ENCODE measurements around the gene L3MBTL4. TPM values are rescaled to one million over a fixed set of nuclear protein-coding genes. Genes with fewer than 3 reads are reported as not detected.

L3MBTL4 gene
- total and polyA plus RNA-seq, 5 experiments from 2014 or later: 0.13 to 0.85 (median 0.18) TPM; not detected in 2

- Mint-ChIP-seq H3K27me3 (no peaks in the 10 kb centered on the region), H3K36me3 (no peaks in the 10 kb centered on the region)
- DNase-seq: peak in 2 of 10 donors; percentile 8 to 22
Observed at GRCh38 chr18:5969989-5970403, 444.7 kb downstream of the L3MBTL4 start.

GRCh38 chr18:5969355-5969988 is 445.2 kb downstream of the L3MBTL4 start:
- POLR2A ChIA-PET: no interaction called here
- DNase-seq (no peak), ATAC-seq (no peak)
- Mint-ChIP-seq H3K27me3 (no peaks in the 10 kb centered on the region), H3K4me3 (no peak overlapping the region), H3K36me3 (no peaks in the 10 kb centered on the region), H3K4me1 (peaks cover 24 to 46% (median 34%) of the 10 kb centered on the region in 4 donors), H3K9me3 (no peaks in the 10 kb centered on the region), H3K27ac (peak overlapping the region in 1 of 10 donors; percentile 37)

More at GRCh38 chr18:5969989-5970403, 444.7 kb downstream of the L3MBTL4 start:
- Mint-ChIP-seq H3K4me3 (peak overlapping the region in 2 of 10 donors; percentile 3 to 11), H3K4me1 (peaks cover 20 to 41% (median 30%) of the 10 kb centered on the region in 4 donors), H3K9me3 (no peaks in the 10 kb centered on the region), H3K27ac (peak overlapping the region in 4 of 10 donors; percentile 7 to 51 (median 38))
- peak in 1 of 2 donors; percentile 64 for ATAC-seq
- POLR2A ChIA-PET: no interaction called here

GRCh38 chr18:5967666-5968065 is 447.0 kb downstream of the L3MBTL4 start:
- H3K9me3 Mint-ChIP-seq: no peaks in the 10 kb centered on the region
- POLR2A ChIA-PET: no interaction called here
- DNase-seq (no peak), ATAC-seq (no peak)
- H3K36me3 Mint-ChIP-seq: no peaks in the 10 kb centered on the region
- no peak overlapping the region for H3K4me3 Mint-ChIP-seq
- peak overlapping the region in 1 of 10 donors; percentile 41 for H3K27ac Mint-ChIP-seq
- peaks cover 27 to 53% (median 39%) of the 10 kb centered on the region in 4 donors for H3K4me1 Mint-ChIP-seq
- H3K27me3 Mint-ChIP-seq: no peaks in the 10 kb centered on the region

GRCh38 chr18:5967007-5967406 is 447.7 kb downstream of the L3MBTL4 start:
- ATAC-seq (no peak), DNase-seq (no peak)
- peak overlapping the region in 2 of 10 donors; percentile 28 to 74 for H3K27ac Mint-ChIP-seq
- H3K36me3 Mint-ChIP-seq: no peaks in the 10 kb centered on the region
- H3K4me1 Mint-ChIP-seq: peaks cover 26 to 53% (median 38%) of the 10 kb centered on the region in 4 donors
- POLR2A ChIA-PET: no interaction called here
- H3K27me3 Mint-ChIP-seq: no peaks in the 10 kb centered on the region
- H3K4me3 Mint-ChIP-seq: no peak overlapping the region
- no peaks in the 10 kb centered on the region for H3K9me3 Mint-ChIP-seq

- DNase-seq (no peak), ATAC-seq (no peak)
- peaks cover 26 to 53% (median 38%) of the 10 kb centered on the region in 4 donors for H3K4me1 Mint-ChIP-seq
- no peaks in the 10 kb centered on the region for H3K27me3 Mint-ChIP-seq
- POLR2A ChIA-PET: no interaction called here
- H3K36me3 Mint-ChIP-seq: no peaks in the 10 kb centered on the region
- H3K9me3 Mint-ChIP-seq: no peaks in the 10 kb centered on the region
- H3K4me3 Mint-ChIP-seq: peak overlapping the region in 1 of 10 donors; percentile 10
- peak overlapping the region in 4 of 10 donors; percentile 1 to 74 (median 45) for H3K27ac Mint-ChIP-seq
Observed at GRCh38 chr18:5966514-5966913, 448.2 kb downstream of the L3MBTL4 start.

GRCh38 chr18:5964996-5965395 is 449.7 kb downstream of the L3MBTL4 start:
- peak in 3 of 10 donors; percentile 15 to 44 (median 33) for DNase-seq
- POLR2A ChIA-PET: no interaction called here
- Mint-ChIP-seq H3K9me3 (no peaks in the 10 kb centered on the region), H3K27ac (peak overlapping the region in 8 of 10 donors; percentile 4 to 86 (median 60)), H3K36me3 (no peaks in the 10 kb centered on the region), H3K27me3 (no peaks in the 10 kb centered on the region), H3K4me1 (peaks cover 22 to 45% (median 35%) of the 10 kb centered on the region in 4 donors), H3K4me3 (peak overlapping the region in 9 of 10 donors; percentile 5 to 71 (median 45))
- ATAC-seq: peak; percentile 65 to 82

- peak overlapping the region in 2 of 10 donors; percentile 41 to 45 for H3K4me3 Mint-ChIP-seq
- H3K27ac Mint-ChIP-seq: peak overlapping the region in 6 of 10 donors; percentile 4 to 86 (median 60)
- H3K36me3 Mint-ChIP-seq: no peaks in the 10 kb centered on the region
- POLR2A ChIA-PET: no interaction called here
- H3K27me3 Mint-ChIP-seq: no peaks in the 10 kb centered on the region
- no peak for DNase-seq
- H3K4me1 Mint-ChIP-seq: peaks cover 20 to 41% (median 32%) of the 10 kb centered on the region in 4 donors
- H3K9me3 Mint-ChIP-seq: no peaks in the 10 kb centered on the region
- peak in 1 of 2 donors; percentile 29 for ATAC-seq
Observed at GRCh38 chr18:5964596-5964995, 450.1 kb downstream of the L3MBTL4 start.

GRCh38 chr18:5964108-5964507 is 450.6 kb downstream of the L3MBTL4 start:
- DNase-seq: no peak
- no peaks in the 10 kb centered on the region for H3K36me3 Mint-ChIP-seq
- H3K9me3 Mint-ChIP-seq: no peaks in the 10 kb centered on the region
- no peak overlapping the region for H3K4me3 Mint-ChIP-seq
- no peak for ATAC-seq
- peaks cover 20 to 41% (median 31%) of the 10 kb centered on the region in 4 donors for H3K4me1 Mint-ChIP-seq
- POLR2A ChIA-PET: no interaction called here
- peak overlapping the region in 2 of 10 donors; percentile 28 to 44 for H3K27ac Mint-ChIP-seq
- H3K27me3 Mint-ChIP-seq: no peaks in the 10 kb centered on the region

GRCh38 chr18:5963267-5963666 is 451.4 kb downstream of the L3MBTL4 start:
- H3K4me3 Mint-ChIP-seq: no peak overlapping the region
- no peaks in the 10 kb centered on the region for H3K9me3 Mint-ChIP-seq
- H3K36me3 Mint-ChIP-seq: no peaks in the 10 kb centered on the region
- ATAC-seq (no peak), DNase-seq (no peak)
- POLR2A ChIA-PET: no interaction called here
- H3K4me1 Mint-ChIP-seq: peaks cover 20 to 41% (median 31%) of the 10 kb centered on the region in 4 donors
- H3K27me3 Mint-ChIP-seq: no peaks in the 10 kb centered on the region
- no peak overlapping the region for H3K27ac Mint-ChIP-seq

GRCh38 chr18:5962362-5962761 is 452.3 kb downstream of the L3MBTL4 start:
- H3K27ac Mint-ChIP-seq: peak overlapping the region in 1 of 10 donors; percentile 53
- no peak overlapping the region for H3K4me3 Mint-ChIP-seq
- H3K9me3 Mint-ChIP-seq: no peaks in the 10 kb centered on the region
- POLR2A ChIA-PET: no interaction called here
- H3K36me3 Mint-ChIP-seq: no peaks in the 10 kb centered on the region
- ATAC-seq: no peak
- no peak for DNase-seq
- H3K27me3 Mint-ChIP-seq: peaks cover 0 to 3% (median 0%) of the 10 kb centered on the region in 5 donors
- H3K4me1 Mint-ChIP-seq: peaks cover 20 to 35% (median 29%) of the 10 kb centered on the region in 4 donors

- Mint-ChIP-seq H3K4me1 (peaks cover 20 to 30% (median 25%) of the 10 kb centered on the region in 4 donors), H3K4me3 (no peak overlapping the region), H3K27me3 (peaks cover 0 to 3% (median 0%) of the 10 kb centered on the region in 5 donors), H3K27ac (peak overlapping the region in 1 of 10 donors; percentile 53), H3K36me3 (no peaks in the 10 kb centered on the region), H3K9me3 (no peaks in the 10 kb centered on the region)
- ATAC-seq (no peak), DNase-seq (no peak)
- POLR2A ChIA-PET: no interaction called here
Observed at GRCh38 chr18:5961828-5962150, 452.9 kb downstream of the L3MBTL4 start.

- Mint-ChIP-seq H3K27me3 (peaks cover 0 to 3% (median 0%) of the 10 kb centered on the region in 5 donors), H3K4me3 (no peak overlapping the region), H3K9me3 (no peaks in the 10 kb centered on the region), H3K4me1 (peaks cover 16 to 24% (median 21%) of the 10 kb centered on the region in 4 donors), H3K36me3 (no peaks in the 10 kb centered on the region), H3K27ac (no peak overlapping the region)
- POLR2A ChIA-PET: no interaction called here
- ATAC-seq: no peak
- no peak for DNase-seq
Observed at GRCh38 chr18:5961097-5961827, 453.4 kb downstream of the L3MBTL4 start.

GRCh38 chr18:5958822-5959221 is 455.9 kb downstream of the L3MBTL4 start:
- POLR2A ChIA-PET: no interaction called here
- Mint-ChIP-seq H3K9me3 (no peaks in the 10 kb centered on the region), H3K27me3 (peaks cover 0 to 4% (median 0%) of the 10 kb centered on the region in 5 donors), H3K4me1 (peaks cover 0 to under 1% (median under 1%) of the 10 kb centered on the region in 4 donors), H3K36me3 (no peaks in the 10 kb centered on the region), H3K27ac (no peak overlapping the region), H3K4me3 (no peak overlapping the region)
- ATAC-seq: no peak
- no peak for DNase-seq

Data from naive thymus-derived CD8-positive, alpha-beta T cell (primary cell).